K562 (cell line): Measurements from ENCODE around the gene ODAD4. TPM values are rescaled to one million over a fixed set of nuclear protein-coding genes. Genes with fewer than 3 reads are reported as not detected.

Source experiments
- ARNT ChIP-seq, 2 experiments: fragments of 450-650 bp; IDR thresholded peaks; 2 replicates each; pipeline ENCODE4 v1.6.1; 2016; ENCODE audit warnings: mild to moderate bottlenecking in 1 of 2
- CHD7 ChIP-seq: fragments of 200-600 bp; sonication (generic); IDR thresholded peaks from one replicate; pipeline ENCODE4 v1.6.1; 2012; ENCODE audit warnings: mild to moderate bottlenecking, low read depth, low read length, inconsistent platforms
- FOXJ2 ChIP-seq: fragments of 200-800 bp; sonication (Bioruptor generic); IDR thresholded peaks from 2 replicates; pipeline ENCODE4 v1.6.1; 2016; ENCODE audit warnings: missing genetic modification characterization, missing compliant biosample characterization
- LARP7 ChIP-seq: fragments of 450-650 bp; IDR thresholded peaks from 2 replicates; pipeline ENCODE4 v1.6.1; 2016
- LCOR ChIP-seq: sonication (generic); formaldehyde crosslinking; IDR thresholded peaks from 2 replicates; pipeline ENCODE4 v1.8.0; 2022; ENCODE audit warnings: mild to moderate bottlenecking, missing genetic modification reagents
- NFE2 ChIP-seq: IDR thresholded peaks from 2 replicates; pipeline ENCODE4 v1.6.1; 2014; ENCODE audit warnings: antibody characterized with exemption, low read depth
- NKRF ChIP-seq: fragments of 450-650 bp; IDR thresholded peaks from 2 replicates; pipeline ENCODE4 v1.6.1; 2016; ENCODE audit warnings: borderline replicate concordance
- POLR2B ChIP-seq: fragments of 450-650 bp; IDR thresholded peaks from 2 replicates; pipeline ENCODE4 v1.6.1; 2018; ENCODE audit warnings: low read depth; ENCODE audit not compliant: partially characterized antibody
- RBBP5 ChIP-seq: fragments of 200-600 bp; sonication (generic); IDR thresholded peaks from 2 replicates; pipeline ENCODE4 v1.6.1; 2012; ENCODE audit warnings: borderline replicate concordance, mild to moderate bottlenecking, low read length, control low read depth, inconsistent platforms; ENCODE audit not compliant: insufficient read depth, poor library complexity, severe bottlenecking
- SPI1 ChIP-seq: IDR thresholded peaks from 2 replicates; pipeline ENCODE4 v1.6.1; 2011; ENCODE audit warnings: low read depth, low read length, control low read depth, borderline replicate concordance
- ZBTB34 ChIP-seq: fragments of 250-450 bp; sonication (Bioruptor Pico); IDR thresholded peaks from 2 replicates; pipeline ENCODE4 v1.8.0; 2021; ENCODE audit warnings: mild to moderate bottlenecking, moderate library complexity
- ZNF551 ChIP-seq: fragments of 250-450 bp; sonication (Bioruptor Pico); IDR thresholded peaks from 2 replicates; pipeline ENCODE4 v1.5.0; 2021; ENCODE audit warnings: mild to moderate bottlenecking, moderate library complexity
- polyA plus RNA-seq, 8 experiments: library from polyadenylated mRNA; depleted of rRNA in 4 of 8; stranded (reverse) in 5 of 8; unstranded in 3 of 8; fragments of >200 nt; fragmentation: Nextera tagmentation in 2 of 8; fragmentation: Illumina TruSeq in 1 of 8; extraction: Ambion mirVana in 2 of 8; extraction: Trizol in 1 of 8; gene quantifications; 2 replicates each; pipeline versions ENCODE4 v1.2.1 to v1.2.3, GENCODE V29; 2011 to 2014; ENCODE audit warnings: inconsistent platforms in 1 of 8, missing spikeins in 1 of 8
- total RNA-seq, 7 experiments: library from RNA; depleted of rRNA in 6 of 7; stranded (reverse); fragments of >200 nt in 6 of 7; fragmentation: Illumina TruSeq in 2 of 7; extraction: Trizol in 2 of 7; gene quantifications; 2 replicates each; pipeline versions ENCODE4 v1.2.1 to v1.2.3, GENCODE V29; 2011 to 2021; ENCODE audit warnings: low replicate concordance in 1 of 7

Gene ODAD4
- total and polyA plus RNA-seq, 9 of the 15 experiments (the other 6 are each of a cell fraction or from before 2014, with no cell fraction given), result 0.09 to 0.98 (median 0.51) TPM

- TF ChIP-seq CHD7 (no peak), NKRF (peak; percentile 28; the same call in 1 of the 2 replicates), LARP7 (no peak), ARNT (IDR thresholded peaks at IDR 0.05) (peak in 1 of 2 experiments; percentile 25; a peak in 1 of 4 replicates), SPI1 (peak; percentile 95), NFE2 (peak; percentile 1; the same call in 1 of the 2 replicates), LCOR (CRISPR knock-in tag) (peak; percentile 51; the same call in 1 of the 2 replicates), POLR2B (peak; percentile 89), ZBTB34 (CRISPR knock-in tag) (no peak), RBBP5 (peak; percentile 53), ZNF551 (no peak), FOXJ2 (tag) (no peak)
Measured at GRCh38 chr17:41930009-41930832, at the start of gene ODAD4 (continued).
